H1 (cell line): ENCODE results near the gene VARS2. TPM values are rescaled to one million over a fixed set of nuclear protein-coding genes. Genes with fewer than 3 reads are reported as not detected.

Source experiments
- CHD7 ChIP-seq: fragments of 300-600 bp; sonication (generic); IDR thresholded peaks from 2 replicates; pipeline ENCODE4 v1.7.1; 2012; ENCODE audit warnings: low read length, moderate library complexity, mild to moderate bottlenecking, inconsistent platforms; ENCODE audit not compliant: insufficient replicate concordance
- TBP ChIP-seq: IDR thresholded peaks from 2 replicates; pipeline ENCODE4 v1.6.1; 2011; ENCODE audit warnings: low read depth, low read length, improper control_type of control experiment
- polyA plus RNA-seq, 7 experiments: library from polyadenylated mRNA; depleted of rRNA in 3 of 7; stranded (reverse) in 5 of 7; unstranded in 2 of 7; fragments of >200 nt in 5 of 7; fragments of 200-250 nt in 2 of 7; gene quantifications; 1 replicate in 5 of 7; 2 replicates in 1 of 7; 4 replicates in 1 of 7; pipeline versions ENCODE4 v1.2.1 to v1.2.3, GENCODE V29; 2011 to 2013; ENCODE audit warnings: missing spikeins in 2 of 7, mixed read lengths in 2 of 7
- total RNA-seq: library from RNA; stranded (reverse); fragmentation: NEBNext Ultra II Directional; extraction: Animal tissue kit (Norgen Biotek cat#: 25700); gene quantifications from 2 replicates; pipeline ENCODE4 v1.2.1, GENCODE V29; 2021

VARS2 gene
- total and polyA plus RNA-seq, 2 of the 8 experiments (the other 6 are each of a cell fraction or from before 2014, with no cell fraction given): 26.8 to 47.7 TPM

- no peak for TF ChIP-seq CHD7
- no peak for TF ChIP-seq TBP
- TF ChIP-seq, all 59 proteins: peak for 0
Measured at GRCh38 chr6:30926644-30927043, 12.6 kb downstream of the VARS2 start (continued).
